GM04503 (cell line): ENCODE results near the gene PRIM1.
A peak's percentile ranks its signal among the peaks of the same experiment; 100 is the strongest.
"Not testable (repeated sequence)": the region's sequence is repeated elsewhere in the genome, so short reads cannot be mapped to it uniquely, and the experiment has no call there.

Experiments
- DNase-seq: peaks from one replicate; pipeline ENCODE4 v3.0.0-alpha.2; 2012; ENCODE audit warnings: low read depth

The PRIM1 gene

GRCh38 chr12:56716933-56717880 is 34.9 kb downstream of the PRIM1 start:
- no peak for DNase-seq

GRCh38 chr12:56716458-56716857 is 35.7 kb downstream of the PRIM1 start:
- DNase-seq: no peak

GRCh38 chr12:56715798-56716197 is 36.3 kb downstream of the PRIM1 start:
- DNase-seq: no peak

GRCh38 chr12:56714431-56714929 is 37.6 kb downstream of the PRIM1 start:
- no peak for DNase-seq

- DNase-seq: no peak
These were observed 38.8 kb downstream of the PRIM1 start for GRCh38 chr12:56713345-56713744.

- no peak for DNase-seq
These were observed 42.3 kb downstream of the PRIM1 start for GRCh38 chr12:56709759-56710376.

GRCh38 chr12:56704522-56704921 is 47.6 kb downstream of the PRIM1 start:
- not testable (repeated sequence) for DNase-seq

- no peak for DNase-seq
These were observed 53.0 kb downstream of the PRIM1 start for GRCh38 chr12:56699020-56699661.

GRCh38 chr12:56695327-56696101 is 56.6 kb downstream of the PRIM1 start:
- DNase-seq: no peak

- DNase-seq: no peak
These were observed 58.0 kb downstream of the PRIM1 start for GRCh38 chr12:56694161-56694560.

- no peak for DNase-seq
These were observed 63.3 kb downstream of the PRIM1 start for GRCh38 chr12:56688846-56689109.

- DNase-seq: peak; percentile 84
These were observed 63.8 kb downstream of the PRIM1 start, which contains the start of gene PTGES3 for GRCh38 chr12:56688129-56688845. PTGES3 (minus strand) TSS chr12:56688284; CDS start chr12:56687999, 285 bp downstream.

GRCh38 chr12:56687223-56688128 is 64.6 kb downstream of the PRIM1 start:
- no peak for DNase-seq

- DNase-seq: no peak
These were observed 67.3 kb downstream of the PRIM1 start for GRCh38 chr12:56684745-56685359.

- DNase-seq: no peak
These were observed 69.8 kb downstream of the PRIM1 start for GRCh38 chr12:56682323-56682722.
